ENCODE data around the gene NPIPA1.
"Not testable (repeated sequence)": the region's sequence is repeated elsewhere in the genome, so short reads cannot be mapped to it uniquely, and the experiment has no call there.

The NPIPA1 gene

GRCh38 chr16:14937143-14937542 lies at the start of gene NPIPA1:
Gene NPIPA1, plus strand, starts transcription at chr16:14937443. Its CDS starts 0 bp downstream, at chr16:14937443.
- not testable (repeated sequence) for DNase-seq

GRCh38 chr16:14892111-14892510 lies 45.1 kb upstream of the NPIPA1 start:
- not testable (repeated sequence) for DNase-seq

DNA sequence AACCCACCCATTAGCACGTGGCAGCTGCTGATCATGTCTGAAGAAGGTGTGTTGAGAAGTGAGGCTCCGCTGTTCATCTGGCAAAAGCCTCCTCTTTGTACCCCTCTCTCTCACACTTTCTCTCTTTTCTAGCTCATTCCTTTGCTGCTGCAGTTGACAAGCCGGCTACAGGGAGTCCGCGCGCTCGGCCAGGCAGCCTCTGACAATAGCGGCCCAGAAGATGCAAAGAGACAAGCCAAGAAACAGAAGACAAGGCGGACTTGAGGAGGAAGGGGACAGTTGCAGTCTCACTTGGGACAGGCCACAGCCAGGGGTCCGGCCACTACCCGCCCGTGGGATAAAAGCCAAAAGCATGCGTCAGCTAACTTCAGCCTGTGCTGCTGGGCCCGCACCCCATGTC lies 41.9 kb upstream of the NPIPA1 start:
- not testable (repeated sequence) for DNase-seq

DNA sequence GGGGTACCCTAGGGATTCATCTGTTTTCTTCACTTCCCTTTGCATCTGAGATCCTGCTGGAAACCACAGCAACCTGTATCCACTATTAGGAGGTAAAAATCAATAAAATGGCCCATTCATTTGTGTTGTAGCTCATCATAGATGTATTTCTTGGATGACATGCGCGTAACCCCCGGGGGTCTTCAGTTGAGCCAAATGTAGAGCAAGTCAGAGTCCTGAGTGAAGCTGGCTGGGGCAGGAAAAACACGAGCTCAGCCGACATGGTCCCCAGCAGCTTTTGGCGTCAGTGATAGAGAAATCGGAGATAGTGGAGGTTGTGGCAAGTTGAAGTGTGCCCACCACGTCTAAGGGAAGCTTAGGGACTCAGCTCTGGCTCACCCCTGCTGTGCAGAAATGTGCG lies 41.2 kb upstream of the NPIPA1 start:
- not testable (repeated sequence) for DNase-seq

- DNase-seq = not testable (repeated sequence)
Observed at GRCh38 chr16:14897006-14897664, 40.1 kb upstream of the NPIPA1 start.

DNA sequence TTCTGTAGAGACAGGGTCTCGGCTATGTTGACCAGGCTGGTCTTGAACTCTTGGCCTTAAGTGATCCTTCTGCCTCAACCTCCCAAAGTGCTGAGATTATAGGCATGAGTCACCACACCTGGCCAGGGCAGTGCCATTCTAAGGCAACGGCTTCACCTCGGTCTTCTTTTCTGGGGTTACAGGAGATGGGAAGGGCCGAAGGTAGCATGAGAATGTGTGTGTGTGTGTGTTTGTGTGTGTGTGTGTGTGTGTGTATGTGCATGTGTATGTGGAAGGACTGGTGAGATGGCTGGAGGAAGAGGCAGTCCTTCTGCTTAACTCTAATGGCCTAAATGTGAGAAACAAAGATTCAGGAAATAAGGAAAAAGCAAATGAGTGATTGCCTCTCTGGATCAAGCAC lies 39.1 kb upstream of the NPIPA1 start:
- DNase-seq = not testable (repeated sequence)

DNA sequence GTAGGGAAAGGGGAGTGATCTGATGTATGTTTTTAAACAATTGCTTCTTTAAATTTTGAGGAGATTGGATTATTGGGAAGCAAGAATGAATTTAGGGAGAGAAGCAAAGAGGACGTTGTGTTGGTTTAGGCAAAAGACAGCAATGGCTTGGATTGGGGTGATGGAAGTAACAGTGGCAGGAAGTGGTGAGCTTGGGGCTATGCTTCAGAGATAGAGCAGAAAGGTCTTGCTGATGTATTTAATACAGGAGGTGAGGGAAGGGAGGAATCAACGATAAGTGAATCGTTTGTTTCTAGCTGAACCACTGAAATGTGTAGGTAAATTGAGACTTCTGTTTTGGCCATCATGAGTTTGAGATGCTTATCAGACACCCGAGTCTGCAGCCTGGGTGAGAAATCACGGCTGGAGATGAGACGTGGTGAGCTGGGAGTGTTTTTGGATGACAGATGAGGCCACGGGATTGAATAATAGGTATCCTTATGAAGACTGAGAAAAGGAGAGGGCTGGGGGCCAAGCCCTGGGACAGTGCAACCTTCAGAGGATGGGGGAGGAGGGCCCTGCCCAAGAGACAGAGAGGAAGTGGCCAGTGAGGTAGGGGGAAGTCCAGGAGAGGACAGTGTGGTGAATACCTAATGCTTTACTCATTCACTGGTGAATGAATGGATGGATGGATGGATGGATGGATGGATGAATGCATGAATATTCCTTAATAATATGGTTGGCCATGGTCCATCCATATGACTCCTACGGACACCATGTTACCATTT lies 33.9 kb upstream of the NPIPA1 start:
- not testable (repeated sequence) for DNase-seq

DNA sequence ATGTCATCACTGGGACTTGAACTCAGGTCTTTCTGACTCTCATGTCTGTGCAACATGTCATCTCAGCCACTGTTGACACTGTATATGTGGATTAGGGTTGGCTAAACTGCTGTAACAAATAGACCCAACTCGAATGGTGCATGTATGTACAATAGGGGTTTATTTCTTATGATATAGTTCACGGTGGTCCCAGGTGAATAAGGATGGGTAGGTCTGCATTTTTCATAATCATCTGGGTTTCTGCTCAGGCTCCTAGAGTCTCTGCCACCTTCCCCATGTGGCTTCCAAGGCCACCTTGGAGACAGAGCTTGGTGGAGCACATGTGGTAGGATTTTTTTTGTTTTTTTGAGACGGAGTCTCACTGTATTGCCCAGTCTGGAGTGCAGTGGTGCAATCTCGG lies 27.5 kb upstream of the NPIPA1 start:
- not testable (repeated sequence) for DNase-seq

GRCh38 chr16:14910833-14911629 lies 26.2 kb upstream of the NPIPA1 start:
- not testable (repeated sequence) for DNase-seq

DNA sequence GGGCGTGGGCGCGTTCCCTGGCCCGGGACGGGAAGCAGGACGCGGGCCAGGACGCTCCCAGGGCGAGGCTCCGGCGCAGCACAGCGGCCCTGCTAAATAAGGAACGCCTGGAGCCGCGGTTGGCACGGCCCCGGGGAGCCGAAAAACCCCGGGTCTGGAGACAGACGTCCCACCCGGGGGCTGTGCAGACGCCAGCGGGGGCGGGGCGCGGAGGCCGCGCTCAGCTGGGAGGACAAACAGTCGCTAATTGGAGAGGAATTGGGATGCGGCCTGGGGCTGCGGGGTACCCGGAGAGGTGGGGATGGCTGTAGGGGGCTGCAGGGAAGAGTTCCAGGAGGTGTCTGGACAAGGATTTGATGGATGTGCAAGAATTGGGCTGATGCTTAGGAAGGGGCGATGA lies 25.3 kb upstream of the NPIPA1 start:
- DNase-seq = not testable (repeated sequence)

DNA sequence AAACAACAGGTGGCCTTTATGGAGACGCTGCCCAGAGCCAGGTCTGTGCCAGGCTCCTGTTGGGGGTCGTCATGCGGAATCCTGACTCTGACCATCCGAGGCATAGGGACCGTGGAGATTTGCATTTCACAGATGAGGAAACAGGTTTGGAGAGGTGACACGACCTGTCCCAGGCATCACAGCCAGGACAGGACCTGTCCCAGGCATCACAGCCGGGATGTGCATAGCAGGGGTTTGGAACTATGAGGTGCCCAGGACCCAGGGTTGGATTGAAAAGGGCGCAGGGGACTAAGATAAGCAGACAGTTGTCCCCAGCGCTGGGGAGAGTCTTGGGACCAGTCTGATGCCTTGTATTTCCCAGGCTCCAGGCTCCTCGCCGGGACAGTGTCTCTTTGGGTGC lies 24.7 kb upstream of the NPIPA1 start:
- not testable (repeated sequence) for DNase-seq

DNA sequence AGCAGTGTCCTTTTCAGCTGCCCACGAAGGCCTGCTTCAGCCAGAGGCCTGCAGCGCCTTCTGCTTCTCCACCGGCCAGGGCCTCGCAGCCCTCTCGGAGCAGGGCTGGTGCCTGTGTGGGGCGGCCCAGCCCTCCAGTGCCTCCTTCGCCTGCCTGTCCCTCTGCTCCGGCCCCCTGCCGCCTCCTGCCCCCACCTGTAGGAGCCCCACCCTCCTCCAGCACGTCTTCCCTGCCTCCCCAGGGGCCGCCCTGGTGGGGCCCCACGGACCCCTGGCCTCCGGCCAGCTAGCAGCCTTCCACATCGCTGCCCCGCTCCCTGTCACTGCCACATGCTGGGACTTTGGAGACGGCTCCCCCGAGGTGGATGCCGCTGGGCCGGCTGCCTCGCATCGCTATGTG lies 18.7 kb upstream of the NPIPA1 start:
- DNase-seq = not testable (repeated sequence)

- DNase-seq = not testable (repeated sequence)
Observed at GRCh38 chr16:14919837-14920600, 17.2 kb upstream of the NPIPA1 start.

GRCh38 chr16:14922285-14922684 lies 15.0 kb upstream of the NPIPA1 start:
- DNase-seq = not testable (repeated sequence)

DNA sequence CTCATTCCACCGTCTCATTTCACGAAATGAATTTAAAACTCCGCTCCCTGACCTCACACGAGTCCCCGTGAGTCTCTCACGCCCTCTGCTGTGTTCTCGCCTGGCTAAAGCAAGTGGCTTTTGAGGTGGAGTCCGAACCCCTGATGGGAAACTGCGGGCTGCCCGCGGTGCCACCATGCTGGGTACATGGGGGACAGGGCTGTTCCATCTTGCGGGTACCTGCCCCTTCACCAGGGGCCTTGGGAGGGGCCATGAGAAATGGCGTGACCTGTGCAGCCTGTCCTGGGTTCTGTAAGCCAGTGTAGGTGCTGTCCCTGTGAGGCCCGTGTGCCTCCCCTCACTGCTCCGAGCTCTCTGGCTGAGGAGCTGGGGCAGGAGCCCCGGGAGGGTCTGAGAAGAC lies 14.3 kb upstream of the NPIPA1 start:
- not testable (repeated sequence) for DNase-seq

DNA sequence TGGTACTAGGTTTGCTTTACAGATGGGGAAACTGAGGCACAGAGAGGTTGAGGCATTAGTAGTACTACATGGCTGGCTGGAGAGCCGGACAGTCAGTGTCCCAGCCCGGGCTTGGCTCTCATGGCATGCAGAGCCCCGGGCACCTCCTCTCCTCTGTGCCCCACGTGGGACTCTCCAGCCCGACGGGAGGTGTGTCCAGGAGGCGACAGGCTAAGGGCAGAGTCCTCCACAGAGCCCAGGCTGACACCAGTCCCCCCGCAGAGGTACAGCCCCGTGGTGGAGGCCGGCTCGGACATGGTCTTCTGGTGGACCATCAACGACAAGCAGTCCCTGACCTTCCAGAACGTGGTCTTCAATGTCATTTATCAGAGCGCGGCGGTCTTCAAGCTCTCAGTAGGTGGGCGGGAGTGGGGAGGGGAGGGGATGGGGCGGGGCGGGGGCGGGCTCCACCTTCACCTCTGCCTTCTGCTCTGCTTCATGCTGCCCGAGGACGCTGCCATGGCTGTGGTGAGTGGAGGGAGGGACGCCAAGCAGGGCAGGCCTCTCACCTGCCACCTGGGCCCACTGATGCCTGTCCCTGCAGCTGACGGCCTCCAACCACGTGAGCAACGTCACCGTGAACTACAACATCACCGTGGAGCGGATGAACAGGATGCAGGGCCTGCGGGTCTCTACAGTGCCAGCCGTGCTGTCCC lies 13.7 kb upstream of the NPIPA1 start:
- not testable (repeated sequence) for DNase-seq

GRCh38 chr16:14924359-14924758 lies 12.9 kb upstream of the NPIPA1 start:
- not testable (repeated sequence) for DNase-seq

DNA sequence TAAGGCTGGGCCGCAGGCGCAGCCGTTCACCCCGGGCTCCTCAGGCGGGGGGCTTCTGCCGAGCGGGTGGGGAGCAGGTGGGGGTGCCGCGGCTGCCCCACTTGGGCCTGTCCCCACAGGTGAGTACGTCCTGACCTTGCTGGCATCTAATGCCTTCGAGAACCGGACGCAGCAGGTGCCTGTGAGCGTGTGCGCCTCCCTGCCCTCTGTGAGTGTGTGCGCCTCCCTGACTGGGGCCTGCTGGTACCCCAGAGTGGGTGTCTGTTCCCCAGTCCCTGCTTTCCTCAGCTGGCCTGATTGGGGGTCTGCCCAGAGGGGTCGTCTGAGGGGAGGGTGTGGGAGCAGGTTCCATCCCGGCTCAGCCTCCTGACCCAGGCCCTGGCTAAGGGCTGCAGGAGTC lies 12.3 kb upstream of the NPIPA1 start:
- DNase-seq = not testable (repeated sequence)

GRCh38 chr16:14928064-14928714 lies 9.1 kb upstream of the NPIPA1 start:
- not testable (repeated sequence) for DNase-seq

DNA sequence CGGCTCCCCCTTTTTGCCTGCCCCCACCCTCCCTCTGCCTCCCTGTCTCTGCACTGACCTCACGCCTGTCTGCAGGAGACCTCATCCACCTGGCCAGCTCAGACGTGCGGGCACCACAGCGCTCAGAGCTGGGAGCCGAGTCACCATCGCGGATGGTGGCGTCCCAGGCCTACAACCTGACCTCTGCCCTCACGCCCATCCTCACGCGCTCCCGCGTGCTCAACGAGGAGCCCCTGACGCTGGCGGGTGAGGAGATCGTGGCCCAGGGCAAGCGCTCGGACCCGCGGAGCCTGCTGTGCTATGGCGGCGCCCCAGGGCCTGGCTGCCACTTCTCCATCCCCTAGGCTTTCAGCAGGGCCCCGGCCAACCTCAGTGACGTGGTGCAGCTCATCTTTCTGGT lies 8.1 kb upstream of the NPIPA1 start:
- DNase-seq = not testable (repeated sequence)

DNA sequence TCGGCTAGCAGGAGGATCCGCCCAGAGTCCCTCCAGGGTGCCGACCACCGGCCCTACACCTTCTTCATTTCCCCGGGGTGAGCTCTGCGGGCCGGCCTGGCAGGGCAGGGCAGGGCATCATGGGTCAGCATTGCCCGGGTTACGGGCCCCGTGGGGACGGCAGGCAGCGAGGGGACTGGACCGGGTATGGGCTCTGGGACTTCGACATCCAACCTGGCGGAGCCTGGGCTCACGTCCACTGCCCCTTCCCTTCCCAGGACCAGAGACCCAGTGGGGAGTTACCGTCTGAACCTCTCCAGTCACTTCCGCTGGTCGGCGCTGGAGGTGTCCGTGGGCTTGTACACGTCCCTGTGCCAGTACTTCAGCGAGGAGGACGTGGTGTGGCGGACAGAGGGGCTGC lies 7.0 kb upstream of the NPIPA1 start:
- DNase-seq = not testable (repeated sequence)

All from NCI-H446 (cell line).